GM06990 (cell line): ENCODE measurements around the gene EFHC1.

Source experiments
- DNase-seq: peaks from one replicate; pipeline ENCODE4 v3.0.0-alpha.2; 2011; ENCODE audit not compliant: insufficient read length; ENCODE audit errors: extremely low read depth
- H3K27me3 ChIP-seq: replicated peaks from 2 replicates; pipeline ENCODE4 v1.6.0; 2011; ENCODE audit warnings: low read length; ENCODE audit not compliant: control insufficient read depth, insufficient read depth
- H3K36me3 ChIP-seq: 2 replicates; pipeline ENCODE4 v1.5.1; 2011; ENCODE audit warnings: low read length; ENCODE audit not compliant: control insufficient read depth, insufficient read depth
- H3K4me3 ChIP-seq: replicated peaks from 2 replicates; pipeline ENCODE4 v1.5.1; 2011; ENCODE audit warnings: low read depth, mild to moderate bottlenecking, control low read depth, low read length
- TF ChIP-seq, protein P1 (sequence below): IDR thresholded peaks from 2 replicates; pipeline ENCODE4 v1.5.1; 2011; ENCODE audit warnings: low read length, control low read depth, mild to moderate bottlenecking, inconsistent platforms; ENCODE audit not compliant: insufficient read depth, poor library complexity, severe bottlenecking

Gene EFHC1

DNA sequence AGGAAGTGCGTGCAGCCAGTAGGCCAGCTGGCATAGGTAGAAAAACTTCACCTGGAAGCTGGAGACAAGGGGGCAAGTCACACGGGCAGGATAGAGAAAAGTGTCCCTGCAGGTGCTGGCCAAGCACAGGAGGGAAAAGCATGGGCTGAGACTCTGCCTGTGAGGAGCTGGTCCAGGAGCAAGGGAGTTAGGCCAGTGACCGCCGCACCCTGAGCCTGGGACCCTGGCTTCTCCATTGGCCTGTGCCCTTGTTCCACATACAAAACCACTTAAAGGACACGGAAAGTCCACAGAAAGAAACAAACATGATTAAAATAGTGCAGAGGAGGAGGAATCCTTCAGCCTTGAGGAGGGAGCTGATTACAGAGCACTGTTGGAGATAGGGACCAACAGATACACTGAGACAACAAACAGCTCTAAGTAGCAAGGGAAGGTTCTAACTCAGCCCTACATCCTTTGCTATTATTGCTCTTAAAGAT lies 88.2 kb downstream of the EFHC1 start:
- Histone ChIP-seq H3K27me3 (no peaks in the 10 kb centered on the region), H3K4me3 (no peak overlapping the region), H3K36me3 (peaks cover 54% of the 10 kb centered on the region)
- DNase-seq: no peak
- TF ChIP-seq, protein P1, sequence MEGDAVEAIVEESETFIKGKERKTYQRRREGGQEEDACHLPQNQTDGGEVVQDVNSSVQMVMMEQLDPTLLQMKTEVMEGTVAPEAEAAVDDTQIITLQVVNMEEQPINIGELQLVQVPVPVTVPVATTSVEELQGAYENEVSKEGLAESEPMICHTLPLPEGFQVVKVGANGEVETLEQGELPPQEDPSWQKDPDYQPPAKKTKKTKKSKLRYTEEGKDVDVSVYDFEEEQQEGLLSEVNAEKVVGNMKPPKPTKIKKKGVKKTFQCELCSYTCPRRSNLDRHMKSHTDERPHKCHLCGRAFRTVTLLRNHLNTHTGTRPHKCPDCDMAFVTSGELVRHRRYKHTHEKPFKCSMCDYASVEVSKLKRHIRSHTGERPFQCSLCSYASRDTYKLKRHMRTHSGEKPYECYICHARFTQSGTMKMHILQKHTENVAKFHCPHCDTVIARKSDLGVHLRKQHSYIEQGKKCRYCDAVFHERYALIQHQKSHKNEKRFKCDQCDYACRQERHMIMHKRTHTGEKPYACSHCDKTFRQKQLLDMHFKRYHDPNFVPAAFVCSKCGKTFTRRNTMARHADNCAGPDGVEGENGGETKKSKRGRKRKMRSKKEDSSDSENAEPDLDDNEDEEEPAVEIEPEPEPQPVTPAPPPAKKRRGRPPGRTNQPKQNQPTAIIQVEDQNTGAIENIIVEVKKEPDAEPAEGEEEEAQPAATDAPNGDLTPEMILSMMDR: no peak

DNA sequence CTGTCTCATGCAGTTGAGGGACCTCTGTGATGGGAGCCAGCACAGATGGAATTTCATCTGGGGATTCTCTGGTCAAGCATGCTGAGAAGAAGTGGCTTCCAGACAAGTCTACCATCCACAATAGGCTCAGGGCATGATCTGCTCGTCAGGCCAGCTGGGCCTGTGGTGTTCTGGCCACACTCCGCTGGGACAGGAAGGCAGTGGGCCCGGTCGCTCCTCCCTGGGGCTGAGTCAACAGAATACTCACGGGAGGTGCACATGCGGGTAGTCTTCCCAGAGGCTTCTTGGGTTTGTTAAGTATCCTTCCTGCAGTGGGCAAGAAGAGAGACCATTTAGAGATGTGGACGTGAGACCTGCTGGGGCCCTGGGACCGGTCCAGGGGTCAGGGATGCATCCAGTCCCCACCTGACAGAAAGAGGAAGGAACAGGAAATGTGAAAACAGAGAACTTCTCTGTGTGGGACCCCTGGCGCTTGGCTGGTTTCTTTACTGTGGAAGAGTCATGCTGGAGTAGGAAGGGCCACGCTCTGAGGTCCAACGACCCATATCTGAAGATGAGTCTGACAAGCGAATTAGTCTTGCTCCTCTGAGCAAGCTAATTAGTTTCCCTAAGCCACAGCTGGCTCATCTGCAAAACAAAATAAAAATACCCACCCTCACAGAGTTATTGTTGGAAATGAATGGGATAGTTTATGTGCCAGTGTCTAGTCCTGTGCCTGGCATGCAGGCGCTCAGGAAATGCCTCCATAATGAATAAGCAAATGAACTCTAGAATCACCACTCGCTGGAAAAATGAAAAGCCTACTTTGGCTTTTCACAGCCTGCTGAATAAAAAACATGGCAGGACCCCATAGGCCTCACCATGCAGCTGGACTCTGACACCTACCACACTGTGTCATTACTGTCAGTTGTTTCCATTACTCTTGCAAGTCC lies 89.4 kb downstream of the EFHC1 start:
- TF ChIP-seq, protein P1: no peak
- no peak for DNase-seq
- H3K4me3 ChIP-seq: no peak overlapping the region
- peaks cover 49% of the 10 kb centered on the region for H3K36me3 ChIP-seq
- no peaks in the 10 kb centered on the region for H3K27me3 ChIP-seq

DNA sequence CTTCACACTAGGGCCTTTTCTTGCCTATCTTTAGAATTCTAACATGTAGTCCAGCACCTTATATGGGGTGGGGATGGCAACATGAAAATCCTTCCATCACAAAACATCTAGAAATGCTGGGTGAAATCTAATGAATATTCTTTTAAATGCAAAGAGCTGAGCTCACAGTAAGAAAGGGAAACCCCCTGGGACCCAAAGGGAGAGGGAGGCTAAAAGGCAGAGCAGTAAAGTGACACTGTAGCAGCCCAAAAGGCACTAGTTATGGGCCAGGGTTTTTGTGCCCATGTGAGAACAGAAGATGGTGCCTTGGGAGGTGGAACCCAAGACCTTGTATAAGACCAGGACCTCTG lies 90.0 kb downstream of the EFHC1 start:
- H3K27me3 ChIP-seq: no peaks in the 10 kb centered on the region
- no peak overlapping the region for H3K4me3 ChIP-seq
- DNase-seq: no peak
- TF ChIP-seq, protein P1: no peak
- peaks cover 46% of the 10 kb centered on the region for H3K36me3 ChIP-seq

DNA sequence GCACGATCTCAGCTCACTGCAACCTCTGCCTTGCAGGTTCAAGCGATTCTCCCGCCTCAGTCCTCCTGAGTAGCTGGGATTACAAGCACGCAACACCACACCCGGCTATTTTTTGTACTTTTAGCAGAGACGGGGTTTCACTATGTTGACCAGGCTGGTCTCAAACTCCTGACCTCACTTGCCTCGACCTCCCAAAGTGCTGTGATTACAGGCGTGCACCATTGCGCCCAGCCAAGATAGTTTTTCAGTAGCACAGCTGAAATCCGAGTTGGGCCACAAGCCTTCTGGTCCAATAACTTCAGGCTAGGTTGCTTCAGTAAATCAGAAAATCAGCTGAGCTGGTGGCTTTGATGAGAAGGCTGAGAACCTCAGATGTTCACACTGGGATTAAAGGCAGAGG lies 91.0 kb downstream of the EFHC1 start:
- DNase-seq: no peak
- Histone ChIP-seq H3K27me3 (no peaks in the 10 kb centered on the region), H3K4me3 (no peak overlapping the region), H3K36me3 (peaks cover 39% of the 10 kb centered on the region)
- TF ChIP-seq, protein P1: no peak

DNA sequence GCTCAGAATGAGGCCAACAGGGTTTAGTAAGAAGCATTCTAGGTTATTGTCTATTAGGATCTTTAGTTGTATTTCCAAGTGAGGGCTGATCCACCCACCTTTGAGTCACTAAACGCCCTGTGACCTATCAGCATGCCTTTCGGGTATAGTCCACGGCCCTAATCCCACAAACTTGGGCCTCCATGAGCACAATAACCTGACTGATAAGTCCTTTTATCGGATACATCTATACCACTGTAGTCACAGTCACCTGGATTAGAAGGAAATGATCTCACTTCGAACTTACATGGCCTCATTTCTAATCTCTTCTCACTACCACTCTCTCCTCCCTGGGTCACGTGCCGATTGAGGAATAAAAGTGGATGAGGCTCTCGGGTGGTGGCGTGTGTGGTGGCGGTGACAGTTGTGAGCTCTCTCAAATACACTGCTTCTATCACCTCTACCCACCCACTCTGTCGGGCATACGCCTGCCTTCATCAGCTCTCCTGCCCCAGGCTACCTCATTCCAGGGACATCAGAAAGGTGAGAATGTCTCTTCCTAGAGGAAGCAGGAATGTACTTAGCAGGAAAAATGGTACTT lies 91.5 kb downstream of the EFHC1 start:
- Histone ChIP-seq H3K27me3 (no peaks in the 10 kb centered on the region), H3K36me3 (peaks cover 39% of the 10 kb centered on the region), H3K4me3 (no peak overlapping the region)
- TF ChIP-seq, protein P1: no peak
- DNase-seq: no peak
